ENCODE data around the gene SCG3.

Gene SCG3

GRCh38 chr15:51731549-51732267 lies 50.4 kb downstream of the SCG3 start:
- no peak for DNase-seq

GRCh38 chr15:51732646-51733045 lies 51.3 kb downstream of the SCG3 start:
- no peak for DNase-seq

DNA sequence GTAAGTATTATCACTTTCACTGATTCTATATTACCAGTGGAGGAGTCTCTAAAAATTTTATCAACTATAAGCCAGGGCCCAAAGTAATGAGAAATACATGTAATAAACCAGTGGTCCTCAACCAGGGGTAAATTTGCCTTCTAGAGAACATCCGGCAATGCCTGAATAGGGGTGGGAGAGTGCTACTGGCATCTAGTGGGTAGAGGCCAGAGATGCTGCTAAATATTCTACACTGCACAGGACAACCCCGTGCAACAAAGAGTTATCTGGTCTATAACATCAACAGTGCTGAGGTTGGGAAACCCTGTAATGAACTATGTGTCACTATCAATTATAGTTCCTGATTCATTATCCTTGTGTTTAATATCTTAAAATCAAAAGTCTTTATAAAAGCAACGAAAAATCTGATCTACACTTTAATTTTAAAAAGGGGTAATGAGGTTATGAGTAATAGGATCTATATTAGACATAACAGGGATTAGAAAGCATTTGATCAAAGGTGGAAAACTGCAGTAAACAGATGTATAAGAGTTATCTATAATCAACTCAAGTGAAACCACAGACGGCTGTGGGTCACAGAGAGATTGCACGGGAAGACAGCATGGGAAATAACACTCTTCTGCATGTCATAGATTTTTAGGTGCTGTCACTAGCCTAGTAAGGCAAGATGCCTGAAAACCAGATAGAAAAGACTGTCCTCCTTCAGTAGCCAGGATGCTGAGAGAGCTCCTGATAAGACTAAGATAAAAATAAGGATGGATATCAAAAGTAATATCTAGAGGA lies 54.1 kb downstream of the SCG3 start:
- DNase-seq = no peak

- DNase-seq = no peak
Observed at GRCh38 chr15:51736069-51736468, 54.8 kb downstream of the SCG3 start.

GRCh38 chr15:51736751-51737521 lies 55.6 kb downstream of the SCG3 start:
- DNase-seq = peak; percentile 23

DNA sequence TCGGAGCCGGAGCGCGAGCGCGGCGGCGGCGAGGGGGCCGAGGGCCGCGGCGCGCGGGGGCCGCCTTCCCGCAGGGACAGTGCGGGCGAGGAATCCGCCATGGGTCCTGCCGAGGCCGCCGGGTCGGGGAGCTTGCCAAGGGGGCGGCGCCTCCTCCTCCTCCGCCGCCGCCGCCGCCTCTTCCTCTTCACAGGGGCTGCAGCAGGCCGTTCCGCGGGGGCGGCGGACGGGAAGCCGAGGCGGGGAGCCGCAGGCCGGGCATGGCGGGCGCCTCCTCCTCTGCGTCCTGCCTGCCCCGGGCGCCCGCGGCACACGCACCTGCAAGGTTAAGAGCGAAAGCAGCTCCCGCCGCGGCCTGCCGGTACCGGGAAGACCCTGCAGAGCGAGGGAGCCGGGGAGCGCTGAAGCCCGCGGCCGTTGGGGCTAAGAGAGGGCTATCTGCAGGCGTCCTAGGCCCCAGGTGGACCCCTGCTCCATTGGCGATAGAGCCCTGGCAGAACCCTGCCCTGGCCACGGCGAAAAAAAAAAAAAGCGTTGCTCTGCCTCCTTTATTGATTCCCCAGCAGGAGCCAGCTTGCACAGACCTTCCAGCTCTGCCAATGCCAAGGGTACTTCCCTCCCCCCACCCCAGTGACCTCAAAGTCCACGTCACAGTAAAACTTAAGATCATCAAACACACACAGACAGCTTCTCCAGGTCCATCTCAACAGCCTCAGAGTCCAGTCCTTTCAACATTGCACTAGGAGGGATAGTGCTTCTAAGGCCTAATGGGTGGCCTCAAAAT lies 56.4 kb downstream of the SCG3 start, which contains the start of gene LYSMD2:
LYSMD2 (minus strand) TSS at position 134 of the 784 bp plus-strand sequence; CDS start at position 101, 33 bp downstream.
- DNase-seq = no peak

DNA sequence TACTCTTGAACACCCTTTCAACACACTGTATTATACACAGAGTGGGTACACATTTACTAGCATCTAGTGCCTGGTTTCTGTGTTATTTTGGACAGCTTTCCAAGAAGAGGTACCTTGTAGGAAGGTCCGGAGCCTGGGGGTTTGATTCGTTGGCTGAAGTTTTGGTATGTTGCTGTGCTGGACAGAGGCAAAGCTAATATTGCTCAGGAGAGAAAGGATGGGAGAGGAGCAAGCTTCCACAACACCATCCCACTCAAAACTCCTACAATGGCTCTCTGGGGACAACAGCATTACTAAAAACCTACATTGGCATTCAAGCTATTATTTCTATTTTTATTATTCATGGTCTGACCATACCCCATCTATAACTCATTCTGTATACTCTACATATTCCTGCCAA lies 57.2 kb downstream of the SCG3 start:
- DNase-seq = no peak

DNA sequence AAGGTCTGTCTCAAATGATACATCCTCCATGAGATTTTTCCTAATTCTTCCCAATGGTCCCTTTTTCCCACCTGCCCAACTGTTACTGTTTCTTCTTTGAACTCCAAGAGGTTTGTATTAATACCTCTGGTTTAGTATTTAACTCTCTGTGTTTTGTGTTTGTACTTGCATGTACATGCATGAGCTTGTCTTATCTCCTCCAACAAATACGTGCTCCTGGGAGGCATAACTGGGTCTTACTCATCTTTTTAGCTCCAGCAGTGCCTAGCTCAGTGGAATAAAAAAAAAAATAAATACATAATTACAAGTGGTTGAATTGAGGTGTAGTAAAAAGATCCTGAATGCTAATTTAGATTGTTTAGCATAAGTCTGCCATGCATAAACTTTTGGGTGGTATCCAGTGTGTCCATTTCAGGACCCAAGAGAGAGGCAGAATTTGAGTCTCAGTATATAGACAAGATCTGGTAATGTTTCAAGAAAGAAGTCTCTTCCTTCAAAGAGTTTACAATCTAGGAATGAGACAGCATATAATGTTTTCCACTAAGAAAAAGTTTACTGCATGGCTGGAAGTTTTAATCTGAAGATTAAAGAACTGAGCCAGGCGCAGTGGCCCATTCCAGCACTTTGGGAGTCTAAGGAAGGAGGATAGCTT lies 57.9 kb downstream of the SCG3 start:
- no peak for DNase-seq

GRCh38 chr15:51749307-51749706 lies 68.0 kb downstream of the SCG3 start:
- DNase-seq = no peak

DNA sequence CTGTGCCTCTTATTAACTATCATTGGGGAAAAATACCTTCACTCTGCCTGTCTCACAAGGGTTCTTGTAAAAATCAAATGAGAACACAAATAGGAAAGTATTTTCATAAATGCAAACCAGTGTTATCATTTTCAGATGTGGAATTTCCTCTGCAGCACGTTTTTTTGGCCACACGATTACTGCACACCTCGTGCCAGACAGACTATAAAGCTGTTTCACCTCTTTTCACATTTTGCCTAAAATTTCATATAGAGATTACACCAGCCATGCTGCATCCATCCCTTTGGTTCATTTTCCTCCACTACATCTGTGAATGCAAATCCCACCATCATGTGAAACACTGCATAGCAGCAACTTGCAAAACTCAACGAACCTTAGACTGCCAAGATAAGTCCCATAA lies 68.9 kb downstream of the SCG3 start:
- no peak for DNase-seq

DNA sequence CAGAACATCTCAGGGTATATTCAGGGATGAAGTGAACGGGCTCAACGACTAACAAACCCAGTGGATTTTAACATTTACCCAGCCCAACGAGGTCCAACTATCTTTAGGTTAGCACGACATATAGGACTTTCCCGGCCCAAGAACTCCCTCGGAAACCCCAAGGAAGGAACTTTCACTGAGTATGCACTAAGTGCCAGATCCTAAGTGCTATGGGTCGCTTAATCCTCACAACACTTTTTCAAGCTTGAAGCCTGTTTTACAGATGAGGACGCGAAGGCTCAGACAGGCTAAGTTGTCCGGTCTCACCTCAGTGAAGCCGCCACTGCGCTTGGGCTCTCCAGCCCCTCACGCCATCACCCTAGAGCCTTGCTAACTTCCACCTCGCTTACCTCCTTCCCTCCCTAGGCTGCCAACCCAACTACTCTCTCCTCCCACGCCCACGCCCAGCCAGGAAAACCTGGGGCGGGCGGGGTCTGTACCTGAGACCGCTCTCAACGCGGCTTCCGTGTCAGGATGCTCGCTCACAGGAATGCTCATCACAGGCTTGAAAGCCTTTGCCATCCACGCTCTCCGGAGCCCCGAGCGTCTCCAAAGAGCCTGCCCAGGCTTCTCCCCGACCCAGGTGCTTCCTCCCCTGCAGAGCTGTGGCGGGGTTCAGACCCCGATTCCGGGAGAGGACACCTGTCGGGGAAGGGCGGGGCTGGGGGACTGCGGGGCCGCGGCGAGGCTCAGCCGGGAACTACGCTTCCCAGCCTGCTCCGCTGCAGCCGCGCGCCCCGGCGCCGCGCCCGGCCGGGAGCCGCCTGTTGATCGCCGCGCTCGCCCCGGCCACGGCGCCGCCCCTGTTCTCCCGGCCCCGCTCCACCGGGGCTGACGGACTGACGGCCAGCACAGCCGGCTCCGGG lies 69.7 kb downstream of the SCG3 start, which contains the start of gene TMOD2:
TMOD2 (plus strand) TSS at position 806 of the 905 bp plus-strand sequence. CDS start 14,845 bp downstream, outside the sequence.
- DNase-seq = no peak

- no peak for DNase-seq
Observed at GRCh38 chr15:51751697-51752683, 70.7 kb downstream of the SCG3 start.

- DNase-seq = no peak
Observed at GRCh38 chr15:51752888-51753287, 71.6 kb downstream of the SCG3 start.

- no peak for DNase-seq
Observed at GRCh38 chr15:51754267-51754666, 73.0 kb downstream of the SCG3 start.

DNA sequence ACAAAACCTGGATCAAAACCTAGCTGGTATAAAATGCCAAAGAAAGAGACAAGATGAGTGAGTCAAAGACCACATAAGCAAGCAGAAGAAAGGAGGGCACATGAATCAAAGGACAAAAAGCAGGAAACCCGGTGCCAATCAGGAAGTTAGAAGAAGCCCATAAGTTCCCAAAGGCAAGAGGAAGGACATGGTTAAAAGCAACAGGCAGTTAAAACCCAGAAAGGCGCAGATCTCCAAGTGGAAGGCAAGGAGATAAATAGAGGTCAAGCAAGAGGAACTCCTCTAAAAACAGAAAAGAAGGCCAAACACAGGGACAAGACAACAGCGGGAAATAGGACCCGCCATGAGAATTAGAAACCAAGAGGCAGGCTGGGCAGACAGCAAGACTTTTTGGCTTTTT lies 74.5 kb downstream of the SCG3 start:
- no peak for DNase-seq

DNA sequence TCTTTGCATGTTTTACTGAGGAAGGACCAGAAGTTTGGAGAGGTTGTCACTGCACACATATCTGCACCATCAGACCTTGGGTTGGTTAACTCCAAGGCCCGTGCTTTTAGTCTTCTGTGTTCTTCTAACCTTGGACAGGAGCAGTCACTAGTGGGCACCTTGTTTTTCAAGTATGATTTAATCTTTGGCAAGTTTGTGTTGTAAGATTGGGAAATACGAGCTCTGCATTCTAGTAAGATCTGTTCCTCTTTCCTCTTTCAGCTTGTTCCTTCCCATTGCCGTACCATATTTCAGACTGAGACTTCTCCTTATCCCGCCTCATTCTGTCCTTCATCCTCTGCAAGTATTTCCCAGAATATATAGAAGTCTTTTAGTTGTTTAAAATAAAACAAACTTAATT lies 75.2 kb downstream of the SCG3 start:
- DNase-seq = no peak

- DNase-seq = no peak
Observed at GRCh38 chr15:51757450-51757849, 76.1 kb downstream of the SCG3 start.

DNA sequence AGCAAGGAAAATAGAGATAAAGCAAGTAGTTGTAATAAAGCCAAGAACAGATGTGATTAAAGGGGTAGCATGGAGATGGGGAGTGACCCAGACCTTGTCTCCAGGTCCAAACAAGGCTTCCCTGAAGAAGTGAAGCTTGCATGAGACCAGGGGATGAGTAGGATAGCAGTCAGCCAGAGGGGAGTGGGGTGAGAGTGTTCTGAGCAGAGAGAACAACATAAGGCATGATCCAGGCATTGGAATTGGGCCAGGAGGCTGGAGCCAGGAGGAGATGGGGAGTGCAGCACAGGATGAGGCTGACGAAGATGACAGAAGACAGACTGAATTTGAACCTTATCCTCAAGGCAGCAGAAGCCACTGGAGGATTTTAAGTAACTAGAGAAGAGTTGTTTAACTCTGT lies 77.3 kb downstream of the SCG3 start:
- DNase-seq = peak; percentile 81

- peak; percentile 87 for DNase-seq
Observed at GRCh38 chr15:51759557-51760070, 78.3 kb downstream of the SCG3 start.

Data from NCI-H524 treated with DMSO at 0.1 percent for 48 hours (cell line).